Cardiac septum (tissue), 1 donor: ENCODE data around the gene MAPK4. TPM values are rescaled to one million over a fixed set of nuclear protein-coding genes. Genes with fewer than 3 reads are reported as not detected.
A peak's percentile ranks its signal among the peaks of the same experiment; 100 is the strongest.
"Not testable (repeated sequence)": the region's sequence is repeated elsewhere in the genome, so short reads cannot be mapped to it uniquely, and the experiment has no call there.

Experiments
- DNase-seq: peaks from one replicate; pipeline ENCODE4 v3.0.0-alpha.2; 2020; ENCODE audit warnings: low spot score
- intact Hi-C: fragments of 100-400 bp; cut with DNase I; formaldehyde crosslinking; loops from one replicate; pipeline ENCODE4 v1.14.0; 2022
- total RNA-seq: library from RNA; stranded (reverse); fragmentation: NEBNext Ultra II Directional; extraction: Animal tissue kit (Norgen Biotek cat#: 25700); gene quantifications from one replicate; pipeline ENCODE4 v1.2.1, GENCODE V29; 2021
- donor health status: DM: no; HTN: no; CAD: no.

MAPK4 gene
- total RNA-seq, 1 donor from 2014 or later: 38.2 TPM

GRCh38 chr18:50700245-50701165, 140.6 kb downstream of the MAPK4 start:
- intact Hi-C loops: no loop called here
- DNase-seq: peak; percentile 27

- intact Hi-C loops: no loop called here
These were observed 144.6 kb downstream of the MAPK4 start for GRCh38 chr18:50704357-50704940.

GRCh38 chr18:50706199-50706598, 146.3 kb downstream of the MAPK4 start:
- intact Hi-C loops: no loop called here

More at GRCh38 chr18:50704357-50704940, 144.6 kb downstream of the MAPK4 start:
- peak; percentile 56 for DNase-seq

GRCh38 chr18:50706651-50707050, 146.8 kb downstream of the MAPK4 start:
- no peak for DNase-seq
- intact Hi-C loops: no loop called here

More at GRCh38 chr18:50706199-50706598, 146.3 kb downstream of the MAPK4 start:
- no peak for DNase-seq

- intact Hi-C loops, DNase-seq: not testable (repeated sequence)
These were observed 147.4 kb downstream of the MAPK4 start for GRCh38 chr18:50707297-50707696.

GRCh38 chr18:50707855-50708469, 148.1 kb downstream of the MAPK4 start:
- DNase-seq: no peak
- intact Hi-C loops: no loop called here

- intact Hi-C loops: no loop called here
- DNase-seq: no peak
These were observed 149.3 kb downstream of the MAPK4 start for GRCh38 chr18:50709193-50709592.

GRCh38 chr18:50711386-50711785, 151.5 kb downstream of the MAPK4 start:
- intact Hi-C loops: no loop called here
- no peak for DNase-seq

GRCh38 chr18:50715919-50716318, 156.0 kb downstream of the MAPK4 start:
- intact Hi-C loops: no loop called here
- DNase-seq: no peak

GRCh38 chr18:50716902-50717301, 157.0 kb downstream of the MAPK4 start:
- intact Hi-C loops: no loop called here
- no peak for DNase-seq

GRCh38 chr18:50717563-50717962, 157.7 kb downstream of the MAPK4 start:
- DNase-seq: no peak
- intact Hi-C loops: no loop called here

GRCh38 chr18:50719471-50720324, 159.8 kb downstream of the MAPK4 start:
- DNase-seq: no peak

GRCh38 chr18:50720325-50720674, 160.4 kb downstream of the MAPK4 start:
- intact Hi-C loops: no loop called here
- DNase-seq: no peak

More at GRCh38 chr18:50719471-50720324, 159.8 kb downstream of the MAPK4 start:
- intact Hi-C loops: no loop called here

- intact Hi-C loops: no loop called here
- no peak for DNase-seq
These were observed 161.1 kb downstream of the MAPK4 start for GRCh38 chr18:50721006-50721405.

GRCh38 chr18:50721451-50722120, 161.7 kb downstream of the MAPK4 start:
- intact Hi-C loops: no loop called here
- DNase-seq: no peak

- intact Hi-C loops: no loop called here
- DNase-seq: no peak
These were observed 162.4 kb downstream of the MAPK4 start for GRCh38 chr18:50722311-50722710.

GRCh38 chr18:50724751-50725151, 164.9 kb downstream of the MAPK4 start:
- intact Hi-C loops: loop anchor here (5.0 kb wide), 1 partner anchor 47 kb away; no protein-coding TSS in a partner anchor
- DNase-seq: no peak

GRCh38 chr18:50726960-50727589, 167.2 kb downstream of the MAPK4 start:
- intact Hi-C loops: loop anchor here (5.0 kb wide), 1 partner anchor 50 kb away; no protein-coding TSS in a partner anchor

More at GRCh38 chr18:50726960-50727589, 167.2 kb downstream of the MAPK4 start:
- no peak for DNase-seq
